RWPE1 (cell line): ENCODE results near the gene HDAC4.

Source experiments
- CTCF ChIA-PET: fragments of 350-600 bp; sonication (Branson Sonifier 250); formaldehyde crosslinking; extraction: SDS; loops from one replicate; lab custom pipeline; 2021; lab: Yijun Ruan, JAX
- POLR2A ChIA-PET: fragments of 400-600 bp; formaldehyde crosslinking; extraction: SDS; loops from one replicate; lab custom pipeline; 2020; ENCODE audit warnings: antibody characterized with exemption; ENCODE audit not compliant: low non-redundant PET; lab: Yijun Ruan, JAX
- DNase-seq: peaks from one replicate; pipeline ENCODE4 v3.0.0; 2012; ENCODE audit warnings: low spot score
- H3K27ac ChIP-seq: fragments of 450-650 bp; 2 replicates; pipeline ENCODE4 v1.5.1; 2017
- CTCF ChIP-seq: fragments of 450-650 bp; conservative IDR thresholded peaks from 2 replicates; pipeline ENCODE4 v1.5.1; 2017; ENCODE audit warnings: low read depth, mild to moderate bottlenecking

Gene HDAC4

GRCh38 chr2:239233576-239233975 is 167.2 kb downstream of the HDAC4 start:
- no peak overlapping the region for H3K27ac ChIP-seq
- ChIA-PET CTCF (no interaction called here), POLR2A (no interaction called here)
- DNase-seq = no peak
- no peak for TF ChIP-seq CTCF

- CTCF ChIA-PET = no interaction called here
- no peak overlapping the region for H3K27ac ChIP-seq
- POLR2A ChIA-PET = no interaction called here
- DNase-seq = no peak
- TF ChIP-seq CTCF = no peak
These were observed 168.6 kb downstream of the HDAC4 start for GRCh38 chr2:239232195-239232578.

GRCh38 chr2:239231231-239232194 is 169.3 kb downstream of the HDAC4 start:
- DNase-seq = no peak
- TF ChIP-seq CTCF = no peak
- CTCF ChIA-PET = no interaction called here
- no peak overlapping the region for H3K27ac ChIP-seq
- POLR2A ChIA-PET = no interaction called here

GRCh38 chr2:239230318-239231052 is 170.3 kb downstream of the HDAC4 start:
- TF ChIP-seq CTCF = no peak
- POLR2A ChIA-PET = no interaction called here
- no peak overlapping the region for H3K27ac ChIP-seq
- DNase-seq = no peak
- CTCF ChIA-PET = no interaction called here

- CTCF ChIA-PET = no interaction called here
- no peak for TF ChIP-seq CTCF
- POLR2A ChIA-PET = no interaction called here
- DNase-seq = no peak
- H3K27ac ChIP-seq = no peak overlapping the region
These were observed 171.1 kb downstream of the HDAC4 start for GRCh38 chr2:239229545-239230279.
